Measurements from ENCODE around the gene NUP93. TPM values are rescaled to one million over a fixed set of nuclear protein-coding genes. Genes with fewer than 3 reads are reported as not detected.

The NUP93 gene
- total and polyA plus RNA-seq, 11 donors: 21.8 to 49.0 (median 27.8) TPM

DNA sequence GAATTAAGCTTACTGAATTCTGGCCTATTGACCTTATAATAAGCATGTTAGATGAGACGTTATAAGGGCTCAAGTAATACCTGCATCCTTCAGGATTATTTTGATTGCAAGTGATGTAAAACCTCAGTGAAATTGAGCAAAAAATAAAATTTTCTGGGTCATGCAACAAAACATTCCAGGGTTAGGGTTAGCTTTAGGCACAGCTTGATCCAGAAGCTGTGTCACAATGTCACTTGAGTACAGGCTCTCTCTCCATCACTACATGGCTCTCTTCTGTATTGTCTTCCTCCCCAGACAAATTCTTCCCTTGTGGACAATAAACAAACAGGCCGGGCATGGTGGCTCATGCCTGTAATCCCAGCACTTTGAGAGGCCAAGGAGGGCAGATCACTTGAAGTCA is 3.6 kb upstream of the NUP93 start:
- WGBS, 4 donors: 81 to 92% (median 88%) methylated on average over 2 of the region's 2 CpGs
- Histone ChIP-seq H3K27me3 (no peaks in the 10 kb centered on the region), H3K9me3 (no peaks in the 10 kb centered on the region), H3K4me1 (peaks cover 0 to 23% (median 17%) of the 10 kb centered on the region in 12 donors), H3K27ac (no peak overlapping the region), H3K36me3 (no peaks in the 10 kb centered on the region), H3K4me3 (no peak overlapping the region)
- no peak for TF ChIP-seq POLR2A (IDR thresholded peaks at IDR 0.05)
- TF ChIP-seq, protein P1, sequence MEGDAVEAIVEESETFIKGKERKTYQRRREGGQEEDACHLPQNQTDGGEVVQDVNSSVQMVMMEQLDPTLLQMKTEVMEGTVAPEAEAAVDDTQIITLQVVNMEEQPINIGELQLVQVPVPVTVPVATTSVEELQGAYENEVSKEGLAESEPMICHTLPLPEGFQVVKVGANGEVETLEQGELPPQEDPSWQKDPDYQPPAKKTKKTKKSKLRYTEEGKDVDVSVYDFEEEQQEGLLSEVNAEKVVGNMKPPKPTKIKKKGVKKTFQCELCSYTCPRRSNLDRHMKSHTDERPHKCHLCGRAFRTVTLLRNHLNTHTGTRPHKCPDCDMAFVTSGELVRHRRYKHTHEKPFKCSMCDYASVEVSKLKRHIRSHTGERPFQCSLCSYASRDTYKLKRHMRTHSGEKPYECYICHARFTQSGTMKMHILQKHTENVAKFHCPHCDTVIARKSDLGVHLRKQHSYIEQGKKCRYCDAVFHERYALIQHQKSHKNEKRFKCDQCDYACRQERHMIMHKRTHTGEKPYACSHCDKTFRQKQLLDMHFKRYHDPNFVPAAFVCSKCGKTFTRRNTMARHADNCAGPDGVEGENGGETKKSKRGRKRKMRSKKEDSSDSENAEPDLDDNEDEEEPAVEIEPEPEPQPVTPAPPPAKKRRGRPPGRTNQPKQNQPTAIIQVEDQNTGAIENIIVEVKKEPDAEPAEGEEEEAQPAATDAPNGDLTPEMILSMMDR (IDR thresholded peaks at IDR 0.05): no peak
- DNase-seq: no peak
- ATAC-seq: no peak
- intact Hi-C loops (cut with DNase I): no loop called here

DNA sequence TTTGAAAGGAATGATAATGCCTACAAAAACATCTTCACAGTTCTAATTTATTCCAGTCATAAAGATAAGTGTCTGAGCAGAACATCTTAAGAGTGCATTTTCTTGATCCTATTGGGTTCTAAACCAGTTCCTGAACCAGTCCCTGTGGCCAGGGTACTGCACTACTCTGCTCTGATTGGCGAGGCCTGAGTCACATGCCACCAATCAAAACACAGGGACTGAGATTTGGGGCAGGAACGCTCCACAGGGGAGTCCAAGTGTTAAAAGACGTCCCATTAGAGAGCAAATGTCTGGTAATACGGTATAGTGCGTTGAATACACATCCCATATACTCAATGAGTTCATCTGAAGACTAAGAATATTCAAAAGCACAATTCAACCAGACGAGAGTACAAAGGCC is 3.0 kb upstream of the NUP93 start:
- peaks cover 0 to 28% (median 17%) of the 10 kb centered on the region in 12 donors for H3K4me1 ChIP-seq

DNA sequence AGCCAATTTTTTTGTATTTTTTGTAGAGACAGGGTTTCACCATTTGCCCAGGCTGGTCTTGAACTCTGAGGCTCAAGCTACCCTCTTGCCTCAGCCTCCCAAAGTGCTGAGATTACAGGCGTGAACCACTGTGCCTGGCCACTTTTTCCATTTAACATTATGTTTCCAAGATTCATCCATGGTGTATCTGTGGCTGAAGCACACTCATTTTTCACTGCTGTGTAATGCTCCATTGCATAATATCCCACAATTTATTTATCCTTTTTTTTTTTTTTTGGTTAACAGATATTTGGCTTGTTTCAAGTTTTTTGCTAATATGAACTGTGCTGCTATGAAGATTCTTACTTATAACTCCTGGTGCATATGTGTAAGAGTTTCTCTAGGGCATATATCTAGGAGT is 1.9 kb upstream of the NUP93 start:
- no peak overlapping the region for H3K27ac ChIP-seq
- ATAC-seq: no peak
- no peaks in the 10 kb centered on the region for H3K9me3 ChIP-seq
- no peak overlapping the region for H3K4me3 ChIP-seq
- TF ChIP-seq, protein P1 (IDR thresholded peaks at IDR 0.05): no peak
- TF ChIP-seq POLR2A (IDR thresholded peaks at IDR 0.05): no peak
- H3K36me3 ChIP-seq: no peaks in the 10 kb centered on the region
- H3K27me3 ChIP-seq: no peaks in the 10 kb centered on the region
- WGBS, 4 donors: 87 to 98% (median 96%) methylated on average over 1 of the region's 1 CpG
- intact Hi-C loops (cut with DNase I): no loop called here
- peaks cover 0 to 34% (median 17%) of the 10 kb centered on the region in 12 donors for H3K4me1 ChIP-seq
- no peak for DNase-seq

More for the DNA sequence above, 3.0 kb upstream of the NUP93 start:
- DNase-seq (no peak), ATAC-seq (no peak)
- Histone ChIP-seq H3K4me3 (no peak overlapping the region), H3K36me3 (no peaks in the 10 kb centered on the region), H3K27me3 (no peaks in the 10 kb centered on the region), H3K27ac (no peak overlapping the region), H3K9me3 (no peaks in the 10 kb centered on the region)
- intact Hi-C loops (cut with DNase I): no loop called here
- TF ChIP-seq, protein P1 (IDR thresholded peaks at IDR 0.05): no peak
- no peak for TF ChIP-seq POLR2A (IDR thresholded peaks at IDR 0.05)
- 90 to 94% (median 91%) methylated on average over 6 of the region's 6 CpGs for WGBS, 4 donors

DNA sequence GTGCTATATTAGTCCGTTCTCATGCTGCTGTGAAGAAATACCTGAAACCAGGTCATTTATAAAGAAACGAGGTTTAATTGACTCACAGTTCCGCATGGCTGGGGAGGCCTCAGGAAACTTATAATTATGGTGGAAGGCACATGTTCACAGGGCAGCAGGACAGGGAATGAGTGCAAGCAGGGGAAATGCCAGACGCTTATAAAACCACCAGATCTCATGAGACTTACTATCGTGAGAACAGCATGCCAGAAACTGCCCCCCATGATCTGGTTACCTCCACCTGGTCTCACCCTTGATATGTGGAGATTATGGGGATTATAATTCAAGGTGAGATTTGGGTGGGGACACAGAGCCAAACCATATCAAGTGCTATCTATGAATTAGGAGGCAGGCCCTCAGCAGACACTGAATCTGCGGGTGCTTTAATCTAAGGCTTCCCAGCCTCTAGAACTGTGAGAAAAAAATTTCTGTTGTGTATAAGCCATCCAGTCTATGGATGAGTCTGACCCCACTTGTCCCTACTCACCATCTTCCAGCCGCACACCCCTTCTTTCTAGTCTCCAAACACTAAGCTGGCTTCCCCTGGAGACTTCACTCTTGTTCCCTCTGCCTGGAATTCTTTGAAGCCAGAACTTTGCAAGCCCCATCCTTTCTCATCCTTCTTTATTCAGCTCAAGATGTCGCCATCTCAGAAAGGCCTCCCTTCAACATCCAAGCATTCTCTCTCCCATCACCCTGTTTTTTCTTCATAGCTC is 772 bp upstream of the NUP93 start:
- intact Hi-C loops (cut with DNase I): no loop called here

More for the DNA sequence above, 772 bp upstream of the NUP93 start:
- Histone ChIP-seq H3K9me3 (no peaks in the 10 kb centered on the region), H3K36me3 (no peaks in the 10 kb centered on the region), H3K27ac (peak overlapping the region; percentile 45 to 89 (median 82)), H3K4me1 (peaks cover 0 to 35% (median 17%) of the 10 kb centered on the region in 12 donors), H3K4me3 (peak overlapping the region; percentile 62 to 96 (median 78)), H3K27me3 (no peaks in the 10 kb centered on the region)
- WGBS, 4 donors: 40 to 54% (median 47%) methylated on average over 8 of the region's 8 CpGs
- DNase-seq: no peak
- TF ChIP-seq, protein P1 (IDR thresholded peaks at IDR 0.05): no peak
- no peak for TF ChIP-seq POLR2A (IDR thresholded peaks at IDR 0.05)
- ATAC-seq: peak in 3 of 4 donors; percentile 23 to 29 (median 27)
